GM12878 (cell line): Measurements from ENCODE around the gene DRAXIN. TPM values are rescaled to one million over a fixed set of nuclear protein-coding genes. Genes with fewer than 3 reads are reported as not detected.

Experiments used
- ATAC-seq: fragments of 200-7000 bp; cut with Tn5 transposase; 3 replicates; pipeline ENCODE4 v1.9.1; 2020; ENCODE audit warnings: mild to moderate bottlenecking, moderate library complexity
- BruUV-seq: library from RNA; stranded (reverse); fragments of 400-500 nt; replicated peaks from 2 replicates; lab custom pipeline; 2021; lab: Mats Ljungman, UMichigan
- CTCF ChIA-PET: fragments of 300-600 bp; sonication (Branson Sonifier 250); formaldehyde crosslinking; extraction: SDS; loops from one replicate; lab custom pipeline; 2021; ENCODE audit warnings: inconsistent platforms; lab: Yijun Ruan, JAX
- POLR2A ChIA-PET: fragments of 350-600 bp; formaldehyde crosslinking; extraction: SDS; loops from one replicate; lab custom pipeline; 2021; ENCODE audit warnings: inconsistent platforms; lab: Charles Lee
- RAD21 ChIA-PET: fragments of 300-600 bp; sonication (Branson Sonifier 250); formaldehyde crosslinking; loops from one replicate; lab custom pipeline; 2023; ENCODE audit warnings: antibody characterized with exemption; ENCODE audit not compliant: unreplicated experiment; lab: Charles Lee
- SMC1A ChIA-PET: fragments of 300-600 bp; sonication (Branson Sonifier 250); formaldehyde crosslinking; loops from one replicate; lab custom pipeline; 2023; ENCODE audit not compliant: unreplicated experiment, uncharacterized antibody; lab: Charles Lee
- DNase-seq: peaks from one replicate; pipeline ENCODE4 v3.0.0-alpha.2; 2011; ENCODE audit warnings: low read depth, low spot score
- FAIRE-seq: peaks from 3 replicates; lab custom pipeline; 2011; peaks lifted over from hg19 to GRCh38; lab: Jason Lieb, UNC
- H2AFZ ChIP-seq: 2 replicates; pipeline ENCODE4 v1.6.0; 2011; ENCODE audit warnings: low read depth, low read length, control low read depth; ENCODE audit not compliant: control insufficient read depth
- H3K27ac ChIP-seq: 2 replicates; pipeline ENCODE4 v1.5.1; 2011; ENCODE audit warnings: control low read depth; ENCODE audit not compliant: control insufficient read depth, insufficient read depth
- H3K27me3 ChIP-seq, 2 experiments: replicated peaks in 1 of 2; 2 replicates each; pipeline versions ENCODE4 v1.6.0 to v1.6.1; 2011; ENCODE audit warnings: low read length in 1 of 2; ENCODE audit not compliant: control insufficient read depth in 2 of 2, insufficient read depth in 2 of 2
- H3K36me3 ChIP-seq, 2 experiments: 2 replicates each; pipeline ENCODE4 v1.5.1; 2011; ENCODE audit warnings: low read length in 1 of 2; ENCODE audit not compliant: control insufficient read depth in 2 of 2, insufficient read depth in 2 of 2
- H3K4me1 ChIP-seq: 2 replicates; pipeline ENCODE4 v1.6.1; 2011; ENCODE audit warnings: mild to moderate bottlenecking, low read length, moderate library complexity, mixed read lengths; ENCODE audit not compliant: control insufficient read depth, insufficient read depth
- H3K4me2 ChIP-seq: 2 replicates; pipeline ENCODE4 v1.6.0; 2011; ENCODE audit warnings: control low read depth; ENCODE audit not compliant: control insufficient read depth, insufficient read depth
- H3K4me3 ChIP-seq: fragments of 200-600 bp; sonication (generic); 2 replicates; pipeline ENCODE4 v1.5.1; 2016
- H3K79me2 ChIP-seq: 2 replicates; pipeline ENCODE4 v1.6.0; 2011; ENCODE audit warnings: low read length; ENCODE audit not compliant: control insufficient read depth, insufficient read depth
- H3K9ac ChIP-seq: 2 replicates; pipeline ENCODE4 v1.8.0; 2011; ENCODE audit warnings: low read length, control low read depth, mixed read lengths; ENCODE audit not compliant: control insufficient read depth, insufficient read depth
- H3K9me3 ChIP-seq: replicated peaks from 3 replicates; pipeline ENCODE4 v1.5.1; 2011; ENCODE audit warnings: mild to moderate bottlenecking, low read length; ENCODE audit not compliant: control insufficient read depth, insufficient read depth
- H4K20me1 ChIP-seq: 2 replicates; pipeline ENCODE4 v1.6.0; 2011; ENCODE audit not compliant: control insufficient read depth, insufficient read depth
- ATF7 ChIP-seq: fragments of 450-650 bp; IDR thresholded peaks from 2 replicates; pipeline ENCODE4 v1.6.1; 2016; ENCODE audit warnings: low read depth, mild to moderate bottlenecking
- ETV6 ChIP-seq, 2 experiments: fragments of 450-650 bp in 1 of 2; IDR thresholded peaks in 1 of 2; conservative IDR thresholded peaks in 1 of 2; 2 replicates each; pipeline ENCODE4 v1.6.1; 2014; ENCODE audit warnings: antibody characterized with exemption in 1 of 2, borderline replicate concordance in 1 of 2, low read depth in 1 of 2, mild to moderate bottlenecking in 1 of 2, moderate library complexity in 1 of 2
- EZH2 ChIP-seq: IDR thresholded peaks from 2 replicates; pipeline ENCODE4 v1.6.1; 2012; ENCODE audit warnings: low read depth, mild to moderate bottlenecking, control low read depth, inconsistent platforms, low read length, borderline replicate concordance; ENCODE audit not compliant: control insufficient read depth
- JUNB ChIP-seq: IDR thresholded peaks from 2 replicates; pipeline ENCODE4 v1.6.1; 2016; ENCODE audit warnings: antibody characterized with exemption, mild to moderate bottlenecking
- MTA3 ChIP-seq: IDR thresholded peaks from 2 replicates; pipeline ENCODE4 v1.6.1; 2012; ENCODE audit warnings: low read length, inconsistent platforms, borderline replicate concordance
- ZNF207 ChIP-seq: fragments of 450-650 bp; IDR thresholded peaks from 2 replicates; pipeline ENCODE4 v1.6.1; 2014; ENCODE audit warnings: antibody characterized with exemption, mild to moderate bottlenecking, borderline replicate concordance
- WGBS: methylation state at CpG from one replicate; pipeline ENCODE4 v1.1.6; 2016; ENCODE audit warnings: low lambda C conversion rate; ENCODE audit not compliant: insufficient replicate concordance, insufficient coverage; ENCODE audit errors: missing lambda C conversion rate; 5-methylcytosine and 5-hydroxymethylcytosine counted together
- in situ Hi-C: fragments of 300-500 bp; cut with MboI; formaldehyde crosslinking; loops from 9 replicates; pipeline ENCODE4 v1.14.3; 2018; ENCODE audit warnings: mixed read lengths
- intact Hi-C: fragments of 100-400 bp; cut with micrococcal nuclease; formaldehyde crosslinking; loops from one replicate; pipeline ENCODE4 v1.14.2; 2022; ENCODE audit not compliant: unreplicated experiment
- polyA plus RNA-seq, 11 experiments: library from polyadenylated mRNA; depleted of rRNA in 4 of 11; unstranded in 6 of 11; stranded (reverse) in 5 of 11; fragments of >200 nt; fragmentation: Nextera tagmentation in 4 of 11; fragmentation: Illumina TruSeq in 1 of 11; extraction: Ambion mirVana in 4 of 11; extraction: Trizol in 1 of 11; gene quantifications; 1 replicate in 1 of 11; 2 replicates in 10 of 11; pipeline versions ENCODE4 v1.2.1 to v1.2.3, GENCODE V29; 2011 to 2016; ENCODE audit warnings: inconsistent platforms in 2 of 11, missing spikeins in 2 of 11, low read depth in 1 of 11
- total RNA-seq, 4 experiments: library from RNA; depleted of rRNA in 3 of 4; stranded (reverse); fragments of >200 nt in 3 of 4; fragmentation: Illumina TruSeq in 1 of 4; extraction: Trizol in 1 of 4; gene quantifications; 2 replicates each; pipeline versions ENCODE4 v1.2.1 to v1.2.3, GENCODE V29; 2013 to 2021
- TF ChIP-seq, protein P1 (sequence below): IDR thresholded peaks from 2 replicates; pipeline ENCODE4 v1.6.1; 2012; ENCODE audit warnings: improper control_type of control experiment, low read depth, low read length; ENCODE audit not compliant: insufficient replicate concordance

The DRAXIN gene
- total and polyA plus RNA-seq, 10 of the 15 experiments (the other 5 are each of a cell fraction or from before 2014, with no cell fraction given): 0.01 to 0.05 (median 0.03) TPM; not detected in 3

DNA sequence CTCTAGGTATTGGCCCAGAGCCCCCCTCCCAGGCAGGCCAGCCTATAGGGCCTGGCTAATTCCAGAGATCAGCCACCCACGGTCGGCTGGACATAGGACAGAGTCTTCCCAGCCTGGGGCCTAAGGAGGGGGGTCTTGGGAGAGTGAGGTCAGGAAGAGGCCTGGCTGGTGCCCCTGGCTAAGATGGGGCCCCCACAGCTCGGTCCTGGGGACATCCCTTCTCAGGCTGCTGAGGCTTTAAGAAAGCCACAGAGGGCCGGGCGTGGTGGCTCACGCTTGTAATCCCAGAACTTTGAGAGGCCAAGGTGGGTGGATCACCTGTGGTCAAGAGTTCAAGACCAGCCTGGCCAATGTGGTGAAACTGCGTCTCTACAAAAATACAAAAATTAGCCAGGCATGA, 73.0 kb downstream of the DRAXIN start:
- ATAC-seq: no peak
- H3K9ac ChIP-seq: no peak overlapping the region
- no peak overlapping the region for H3K4me3 ChIP-seq
- BruUV-seq: no TSS peak
- no peak for FAIRE-seq
- H3K4me1 ChIP-seq: no peaks in the 10 kb centered on the region
- no peaks in the 10 kb centered on the region for H3K36me3 ChIP-seq
- H3K79me2 ChIP-seq: no peaks in the 10 kb centered on the region
- RAD21 ChIA-PET: no interaction called here
- H3K4me2 ChIP-seq: no peak overlapping the region
- H4K20me1 ChIP-seq: no peaks in the 10 kb centered on the region
- POLR2A ChIA-PET: no interaction called here
- CTCF ChIA-PET: interaction anchor here (1.7 kb wide), 1 partner anchor 20 kb away, joined by 5 read pairs; no protein-coding TSS in a partner anchor
- H2AFZ ChIP-seq: no peak overlapping the region
- H3K9me3 ChIP-seq: no peaks in the 10 kb centered on the region
- in situ Hi-C loops (no loop called here), intact Hi-C loops (no loop called here)
- H3K27me3 ChIP-seq: no peaks in the 10 kb centered on the region; a peak in 1 of 4 replicates
- H3K27ac ChIP-seq: no peak overlapping the region
- no peak for DNase-seq
- SMC1A ChIA-PET: no interaction called here
- TF ChIP-seq, protein P1, sequence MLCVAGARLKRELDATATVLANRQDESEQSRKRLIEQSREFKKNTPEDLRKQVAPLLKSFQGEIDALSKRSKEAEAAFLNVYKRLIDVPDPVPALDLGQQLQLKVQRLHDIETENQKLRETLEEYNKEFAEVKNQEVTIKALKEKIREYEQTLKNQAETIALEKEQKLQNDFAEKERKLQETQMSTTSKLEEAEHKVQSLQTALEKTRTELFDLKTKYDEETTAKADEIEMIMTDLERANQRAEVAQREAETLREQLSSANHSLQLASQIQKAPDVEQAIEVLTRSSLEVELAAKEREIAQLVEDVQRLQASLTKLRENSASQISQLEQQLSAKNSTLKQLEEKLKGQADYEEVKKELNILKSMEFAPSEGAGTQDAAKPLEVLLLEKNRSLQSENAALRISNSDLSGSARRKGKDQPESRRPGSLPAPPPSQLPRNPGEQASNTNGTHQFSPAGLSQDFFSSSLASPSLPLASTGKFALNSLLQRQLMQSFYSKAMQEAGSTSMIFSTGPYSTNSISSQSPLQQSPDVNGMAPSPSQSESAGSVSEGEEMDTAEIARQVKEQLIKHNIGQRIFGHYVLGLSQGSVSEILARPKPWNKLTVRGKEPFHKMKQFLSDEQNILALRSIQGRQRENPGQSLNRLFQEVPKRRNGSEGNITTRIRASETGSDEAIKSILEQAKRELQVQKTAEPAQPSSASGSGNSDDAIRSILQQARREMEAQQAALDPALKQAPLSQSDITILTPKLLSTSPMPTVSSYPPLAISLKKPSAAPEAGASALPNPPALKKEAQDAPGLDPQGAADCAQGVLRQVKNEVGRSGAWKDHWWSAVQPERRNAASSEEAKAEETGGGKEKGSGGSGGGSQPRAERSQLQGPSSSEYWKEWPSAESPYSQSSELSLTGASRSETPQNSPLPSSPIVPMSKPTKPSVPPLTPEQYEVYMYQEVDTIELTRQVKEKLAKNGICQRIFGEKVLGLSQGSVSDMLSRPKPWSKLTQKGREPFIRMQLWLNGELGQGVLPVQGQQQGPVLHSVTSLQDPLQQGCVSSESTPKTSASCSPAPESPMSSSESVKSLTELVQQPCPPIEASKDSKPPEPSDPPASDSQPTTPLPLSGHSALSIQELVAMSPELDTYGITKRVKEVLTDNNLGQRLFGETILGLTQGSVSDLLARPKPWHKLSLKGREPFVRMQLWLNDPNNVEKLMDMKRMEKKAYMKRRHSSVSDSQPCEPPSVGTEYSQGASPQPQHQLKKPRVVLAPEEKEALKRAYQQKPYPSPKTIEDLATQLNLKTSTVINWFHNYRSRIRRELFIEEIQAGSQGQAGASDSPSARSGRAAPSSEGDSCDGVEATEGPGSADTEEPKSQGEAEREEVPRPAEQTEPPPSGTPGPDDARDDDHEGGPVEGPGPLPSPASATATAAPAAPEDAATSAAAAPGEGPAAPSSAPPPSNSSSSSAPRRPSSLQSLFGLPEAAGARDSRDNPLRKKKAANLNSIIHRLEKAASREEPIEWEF: no peak
- TF ChIP-seq ETV6 (conservative IDR thresholded peaks at IDR 0.05 in 1 of 2, IDR thresholded peaks at IDR 0.05 in 1 of 2; ENCODE audit: borderline replicate concordance in 1 of 2, low read depth in 1 of 2) (no peak), EZH2 (no peak), JUNB (no peak), MTA3 (no peak), ATF7 (no peak), ZNF207 (no peak)
- WGBS: 17% methylated on average over 7 of the region's 7 CpGs
